Measurements from ENCODE around the gene TBXAS1.

The TBXAS1 gene

DNA sequence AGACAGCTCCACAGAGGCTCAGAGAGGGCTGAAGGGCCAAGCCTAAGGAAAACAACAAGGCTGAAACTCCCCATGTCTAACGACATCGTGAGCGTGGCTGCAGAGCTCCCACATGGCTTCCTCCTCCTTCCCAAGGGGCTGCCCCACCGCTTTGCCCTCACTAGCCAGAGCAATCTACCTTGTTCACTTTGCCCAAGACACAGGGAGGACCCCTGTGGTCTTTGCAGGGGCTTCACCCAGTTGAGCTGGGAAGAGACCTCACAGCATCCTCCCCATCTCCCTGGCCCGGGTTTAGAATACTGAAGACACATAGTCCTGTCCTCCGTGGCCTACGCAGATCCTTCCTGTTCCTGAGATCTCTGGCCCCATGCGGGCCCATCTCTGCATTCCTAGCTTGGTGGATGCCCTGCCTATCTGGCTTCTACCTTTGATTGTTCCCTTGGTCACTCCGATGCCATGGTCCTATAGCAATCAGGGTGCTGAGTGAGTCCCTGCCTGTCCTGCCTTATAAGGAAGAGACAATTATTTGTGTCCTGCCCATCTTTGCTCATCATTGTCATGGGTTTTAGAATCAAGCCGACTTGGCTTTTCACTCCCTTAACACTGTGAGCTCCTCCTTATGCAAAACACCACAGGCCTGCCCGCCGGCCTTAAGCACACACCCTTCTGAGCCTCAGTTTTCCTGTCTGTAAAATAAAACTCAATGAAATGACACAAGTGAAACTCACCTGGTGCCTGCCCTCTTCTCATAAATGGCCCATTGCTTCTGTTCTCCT lies 160.5 kb downstream of the TBXAS1 start:
- in situ Hi-C loops (cut with MboI; ENCODE audit: low sequenced_read_pairs, unreplicated experiment), result no loop called here
- no peak for TF ChIP-seq CTCF (IDR thresholded peaks at IDR 0.05; ENCODE audit: borderline replicate concordance, control extremely low read depth, extremely low read depth, insufficient read depth, missing control alignments)
- DNase-seq (ENCODE audit: low spot score), result no peak

GRCh38 chr7:139990142-139990535 lies 161.1 kb downstream of the TBXAS1 start:
- no peak for TF ChIP-seq CTCF (IDR thresholded peaks at IDR 0.05; ENCODE audit: borderline replicate concordance, control extremely low read depth, extremely low read depth, insufficient read depth, missing control alignments)
- in situ Hi-C loops (cut with MboI; ENCODE audit: low sequenced_read_pairs, unreplicated experiment), result no loop called here
- no peak for DNase-seq (ENCODE audit: low spot score)

- no peak for TF ChIP-seq CTCF (IDR thresholded peaks at IDR 0.05; ENCODE audit: borderline replicate concordance, control extremely low read depth, extremely low read depth, insufficient read depth, missing control alignments)
- in situ Hi-C loops (cut with MboI; ENCODE audit: low sequenced_read_pairs, unreplicated experiment), result no loop called here
- DNase-seq (ENCODE audit: low spot score), result no peak
Measured at GRCh38 chr7:139990571-139991268, 161.7 kb downstream of the TBXAS1 start.

- in situ Hi-C loops (cut with MboI; ENCODE audit: low sequenced_read_pairs, unreplicated experiment), result no loop called here
- no peak for TF ChIP-seq CTCF (IDR thresholded peaks at IDR 0.05; ENCODE audit: borderline replicate concordance, control extremely low read depth, extremely low read depth, insufficient read depth, missing control alignments)
- no peak for DNase-seq (ENCODE audit: low spot score)
Measured at GRCh38 chr7:139991269-139991666, 162.2 kb downstream of the TBXAS1 start.

- DNase-seq (ENCODE audit: low spot score), result no peak
- in situ Hi-C loops (cut with MboI; ENCODE audit: low sequenced_read_pairs, unreplicated experiment), result no loop called here
- no peak for TF ChIP-seq CTCF (IDR thresholded peaks at IDR 0.05; ENCODE audit: borderline replicate concordance, control extremely low read depth, extremely low read depth, insufficient read depth, missing control alignments)
Measured at GRCh38 chr7:139991911-139992310, 162.8 kb downstream of the TBXAS1 start.

DNA sequence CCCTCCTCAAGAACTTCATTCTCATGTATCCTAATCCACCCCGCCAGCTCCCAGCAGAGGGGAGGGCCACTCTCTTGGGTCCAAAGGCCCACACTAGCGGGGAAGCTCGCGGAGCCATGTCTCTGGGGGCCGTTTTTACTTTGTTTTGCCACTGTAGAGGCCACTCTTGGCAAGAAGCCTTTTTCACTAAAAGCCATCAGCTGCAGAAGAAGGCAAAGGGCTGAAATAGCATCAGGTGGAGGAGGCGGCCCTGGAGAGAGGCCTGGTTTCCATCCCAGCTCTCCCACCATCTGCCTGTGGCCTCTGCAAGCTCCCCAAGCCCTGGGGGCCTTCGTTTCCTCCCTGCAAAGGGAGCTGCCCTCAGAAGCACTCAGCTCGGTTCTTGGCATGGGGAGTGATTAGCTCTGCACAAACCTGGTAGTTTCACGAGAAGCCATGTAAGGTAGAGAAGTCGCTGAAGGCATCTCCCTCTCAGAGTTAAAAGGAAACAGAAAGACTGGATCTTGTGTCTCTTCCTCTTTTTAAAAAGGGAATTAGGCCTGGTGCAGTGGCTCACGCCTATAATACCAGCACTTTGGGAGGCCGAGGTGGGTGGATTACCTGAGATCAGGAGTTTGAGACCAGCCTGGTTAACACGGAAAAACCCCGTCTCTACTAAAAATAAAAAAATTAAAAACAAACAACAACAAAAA lies 163.4 kb downstream of the TBXAS1 start:
- TF ChIP-seq CTCF (IDR thresholded peaks at IDR 0.05; ENCODE audit: borderline replicate concordance, control extremely low read depth, extremely low read depth, insufficient read depth, missing control alignments), result no peak
- DNase-seq (ENCODE audit: low spot score), result no peak
- in situ Hi-C loops (cut with MboI; ENCODE audit: low sequenced_read_pairs, unreplicated experiment), result no loop called here

Measured in GM13976 (cell line).